Breast epithelium (tissue), 4 donors: Measurements from ENCODE around the gene BRIP1. TPM values are rescaled to one million over a fixed set of nuclear protein-coding genes. Genes with fewer than 3 reads are reported as not detected.

ENCODE experiments used
- DNase-seq, 2 donors: peaks; one replicate each; pipeline ENCODE4 v3.0.0-alpha.2; 2019; ENCODE audit warnings: low spot score in 2 of 2
- H3K27ac ChIP-seq, 2 donors: fragments of 200-600 bp; sonication (generic) in 1 of 2; one replicate each; pipeline ENCODE4 v1.5.1; 2016 to 2019; ENCODE audit warnings: mild to moderate bottlenecking in 1 of 2
- H3K27me3 ChIP-seq, 2 donors: fragments of 200-600 bp; sonication (generic) in 1 of 2; one replicate each; pipeline versions ENCODE4 v1.5.1 to v1.6.0; 2017 to 2019; ENCODE audit warnings: control low read depth in 1 of 2, mild to moderate bottlenecking in 1 of 2
- H3K36me3 ChIP-seq: fragments of 200-600 bp; one replicate; pipeline ENCODE4 v1.5.1; 2019
- H3K4me1 ChIP-seq, 2 donors: fragments of 200-600 bp; sonication (generic); one replicate each; pipeline ENCODE4 v1.5.1; 2016 to 2019; ENCODE audit warnings: control low read depth in 1 of 2
- H3K4me3 ChIP-seq, 3 donors: fragments of 200-600 bp; sonication (generic); 1 replicate in 2 of 3; 2 replicates in 1 of 3; pipeline ENCODE4 v1.5.1; 2016 to 2019; ENCODE audit warnings: mild to moderate bottlenecking in 3 of 3, moderate library complexity in 2 of 3
- H3K9me3 ChIP-seq, 2 donors: fragments of 200-600 bp; sonication (generic) in 1 of 2; one replicate each; pipeline ENCODE4 v1.5.1; 2016 to 2019; ENCODE audit warnings: control low read depth in 1 of 2
- POLR2A ChIP-seq: fragments of 450-650 bp; IDR thresholded peaks from one replicate; pipeline ENCODE4 v1.6.1; 2016; ENCODE audit warnings: antibody characterized with exemption, mild to moderate bottlenecking, moderate library complexity
- POLR2AphosphoS5 ChIP-seq, 3 donors: sonication (generic); formaldehyde crosslinking; IDR thresholded peaks; one replicate each; pipeline ENCODE4 v1.6.1; 2017; ENCODE audit warnings: antibody characterized with exemption in 3 of 3
- intact Hi-C: fragments of 100-400 bp; cut with DNase I; formaldehyde crosslinking; loops from one replicate; pipeline ENCODE4 v1.15.1; 2023; ENCODE audit warnings: low total_unique reads
- total RNA-seq, 3 donors: library from RNA; depleted of rRNA; stranded (reverse); fragments of >200 nt; gene quantifications; one replicate each; pipeline ENCODE4 v1.1.0, GENCODE V29; 2016
- TF ChIP-seq, protein P1 (sequence below), 3 donors: fragments of 450-650 bp; IDR thresholded peaks; one replicate each; pipeline ENCODE4 v1.5.1; 2016 to 2017; ENCODE audit warnings: antibody characterized with exemption in 3 of 3, mild to moderate bottlenecking in 3 of 3, moderate library complexity in 3 of 3

Gene BRIP1
- total RNA-seq, 3 donors from 2014 or later, result 0.33 to 1.0 (median 0.48) TPM

- H3K4me1 ChIP-seq, result no peaks in the 10 kb centered on the region
- no peaks in the 10 kb centered on the region for H3K36me3 ChIP-seq
- H3K4me3 ChIP-seq, result no peak overlapping the region
- no peaks in the 10 kb centered on the region for H3K27me3 ChIP-seq
- no peak for DNase-seq
- TF ChIP-seq POLR2A, result no peak
- TF ChIP-seq POLR2AphosphoS5 (IDR thresholded peaks at IDR 0.05), result no peak
- TF ChIP-seq, protein P1, sequence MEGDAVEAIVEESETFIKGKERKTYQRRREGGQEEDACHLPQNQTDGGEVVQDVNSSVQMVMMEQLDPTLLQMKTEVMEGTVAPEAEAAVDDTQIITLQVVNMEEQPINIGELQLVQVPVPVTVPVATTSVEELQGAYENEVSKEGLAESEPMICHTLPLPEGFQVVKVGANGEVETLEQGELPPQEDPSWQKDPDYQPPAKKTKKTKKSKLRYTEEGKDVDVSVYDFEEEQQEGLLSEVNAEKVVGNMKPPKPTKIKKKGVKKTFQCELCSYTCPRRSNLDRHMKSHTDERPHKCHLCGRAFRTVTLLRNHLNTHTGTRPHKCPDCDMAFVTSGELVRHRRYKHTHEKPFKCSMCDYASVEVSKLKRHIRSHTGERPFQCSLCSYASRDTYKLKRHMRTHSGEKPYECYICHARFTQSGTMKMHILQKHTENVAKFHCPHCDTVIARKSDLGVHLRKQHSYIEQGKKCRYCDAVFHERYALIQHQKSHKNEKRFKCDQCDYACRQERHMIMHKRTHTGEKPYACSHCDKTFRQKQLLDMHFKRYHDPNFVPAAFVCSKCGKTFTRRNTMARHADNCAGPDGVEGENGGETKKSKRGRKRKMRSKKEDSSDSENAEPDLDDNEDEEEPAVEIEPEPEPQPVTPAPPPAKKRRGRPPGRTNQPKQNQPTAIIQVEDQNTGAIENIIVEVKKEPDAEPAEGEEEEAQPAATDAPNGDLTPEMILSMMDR (IDR thresholded peaks at IDR 0.05), result no peak
- no peaks in the 10 kb centered on the region for H3K9me3 ChIP-seq
- intact Hi-C loops, result no loop called here
- no peak overlapping the region for H3K27ac ChIP-seq
Measured at GRCh38 chr17:61815863-61816503, 47.3 kb downstream of the BRIP1 start.

GRCh38 chr17:61814485-61814884, 48.8 kb downstream of the BRIP1 start:
- Histone ChIP-seq H3K9me3 (no peaks in the 10 kb centered on the region), H3K27me3 (no peaks in the 10 kb centered on the region), H3K4me3 (no peak overlapping the region), H3K36me3 (no peaks in the 10 kb centered on the region), H3K27ac (no peak overlapping the region), H3K4me1 (no peaks in the 10 kb centered on the region)
- DNase-seq, result no peak
- intact Hi-C loops, result no loop called here
- TF ChIP-seq POLR2AphosphoS5 (IDR thresholded peaks at IDR 0.05) (no peak), POLR2A (no peak)
- TF ChIP-seq, protein P1 (IDR thresholded peaks at IDR 0.05), result no peak

DNA sequence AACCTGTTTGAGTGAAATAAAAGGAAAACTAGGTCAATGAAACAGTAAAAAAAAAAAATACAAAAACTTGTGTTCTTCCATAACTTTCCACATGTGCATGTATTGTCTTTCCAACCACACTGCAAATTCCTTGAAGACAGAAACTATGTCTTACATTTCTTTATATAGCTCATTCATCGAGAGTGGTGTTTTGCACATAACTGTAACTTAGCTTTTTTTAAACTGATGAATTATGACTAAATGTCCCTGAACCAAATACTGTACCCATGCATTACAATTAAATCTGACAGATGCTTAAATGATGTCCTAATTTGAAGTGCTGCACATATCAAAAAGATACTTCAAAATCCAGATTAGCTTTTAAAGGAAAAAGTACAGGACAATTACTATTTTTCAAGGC, 50.1 kb downstream of the BRIP1 start:
- Histone ChIP-seq H3K36me3 (no peaks in the 10 kb centered on the region), H3K4me1 (no peaks in the 10 kb centered on the region), H3K4me3 (no peak overlapping the region), H3K27me3 (no peaks in the 10 kb centered on the region), H3K9me3 (no peaks in the 10 kb centered on the region), H3K27ac (no peak overlapping the region)
- TF ChIP-seq, protein P1 (IDR thresholded peaks at IDR 0.05), result no peak
- TF ChIP-seq POLR2A, result no peak
- DNase-seq, result no peak
- intact Hi-C loops, result no loop called here

DNA sequence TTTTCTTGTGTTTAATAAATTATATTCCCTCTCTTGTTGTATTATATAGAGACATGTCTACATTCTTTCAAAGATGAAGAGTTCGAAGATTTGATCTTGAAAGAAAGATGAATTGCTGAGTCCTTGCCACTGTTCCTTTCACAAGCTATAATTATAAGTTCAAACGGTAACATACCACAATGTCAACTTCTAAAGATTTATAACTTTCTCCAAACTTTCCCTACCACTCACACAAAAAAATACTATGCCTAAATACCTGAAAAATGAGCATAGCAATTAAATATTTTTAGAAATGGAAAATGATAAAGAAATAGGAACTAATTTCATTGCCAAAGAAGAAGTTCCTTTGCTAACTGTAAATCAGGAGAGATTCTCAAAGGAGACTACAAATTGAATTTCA, 50.6 kb downstream of the BRIP1 start:
- H3K4me1 ChIP-seq, result no peaks in the 10 kb centered on the region
- H3K36me3 ChIP-seq, result no peaks in the 10 kb centered on the region
- H3K4me3 ChIP-seq, result no peak overlapping the region
- no peak overlapping the region for H3K27ac ChIP-seq
- intact Hi-C loops, result no loop called here
- DNase-seq, result no peak
- H3K9me3 ChIP-seq, result no peaks in the 10 kb centered on the region
- TF ChIP-seq POLR2A (no peak), POLR2AphosphoS5 (IDR thresholded peaks at IDR 0.05) (no peak)
- TF ChIP-seq, protein P1 (IDR thresholded peaks at IDR 0.05), result no peak
- no peaks in the 10 kb centered on the region for H3K27me3 ChIP-seq

GRCh38 chr17:61809816-61810392, 53.4 kb downstream of the BRIP1 start:
- intact Hi-C loops, result no loop called here
- Histone ChIP-seq H3K4me1 (no peaks in the 10 kb centered on the region), H3K36me3 (no peaks in the 10 kb centered on the region), H3K27ac (no peak overlapping the region), H3K9me3 (no peaks in the 10 kb centered on the region), H3K27me3 (no peaks in the 10 kb centered on the region), H3K4me3 (no peak overlapping the region)
- no peak for DNase-seq
- TF ChIP-seq POLR2AphosphoS5 (IDR thresholded peaks at IDR 0.05), result no peak
- TF ChIP-seq, protein P1 (IDR thresholded peaks at IDR 0.05), result no peak
- TF ChIP-seq POLR2A, result no peak
